KMS-11 (cell line): ENCODE results near the gene STIL.

Source experiments
- H2AFZ ChIP-seq: fragments of 200-600 bp; sonication (generic); 2 replicates; pipeline ENCODE4 v1.6.1; 2016; ENCODE audit warnings: antibody characterized with exemption, mixed run types, low read depth
- H3K27ac ChIP-seq: fragments of 200-600 bp; sonication (generic); 2 replicates; pipeline ENCODE4 v1.6.1; 2016; ENCODE audit warnings: mild to moderate bottlenecking, mixed run types
- H3K27me3 ChIP-seq: fragments of 200-600 bp; sonication (generic); 2 replicates; pipeline ENCODE4 v1.6.1; 2017; ENCODE audit warnings: mild to moderate bottlenecking, low read depth, mixed run types, moderate library complexity; ENCODE audit not compliant: insufficient read depth
- H3K36me3 ChIP-seq: fragments of 200-600 bp; sonication (generic); 2 replicates; pipeline ENCODE4 v1.6.1; 2017; ENCODE audit warnings: mild to moderate bottlenecking, mixed run types; ENCODE audit not compliant: insufficient read depth
- H3K4me1 ChIP-seq: fragments of 200-600 bp; sonication (generic); 2 replicates; pipeline ENCODE4 v1.6.1; 2016; ENCODE audit warnings: mild to moderate bottlenecking, low read depth, mixed run types; ENCODE audit not compliant: poor library complexity, severe bottlenecking
- H3K4me2 ChIP-seq: fragments of 200-600 bp; sonication (generic); 2 replicates; pipeline ENCODE4 v1.7.0; 2016; ENCODE audit warnings: mild to moderate bottlenecking, mixed run types
- H3K4me3 ChIP-seq: fragments of 200-600 bp; sonication (generic); IDR thresholded peaks from 2 replicates; pipeline ENCODE4 v1.6.1; 2017; ENCODE audit warnings: low read depth, low read length, mixed read lengths; ENCODE audit not compliant: insufficient read depth
- H3K79me2 ChIP-seq: fragments of 200-600 bp; sonication (generic); 2 replicates; pipeline ENCODE4 v1.6.1; 2016; ENCODE audit warnings: low read depth, mixed run types; ENCODE audit not compliant: insufficient read depth
- H3K9ac ChIP-seq: fragments of 200-600 bp; sonication (generic); 2 replicates; pipeline ENCODE4 v1.6.1; 2016; ENCODE audit warnings: mild to moderate bottlenecking, mixed run types
- H4K20me1 ChIP-seq: fragments of 200-600 bp; sonication (generic); 2 replicates; pipeline ENCODE4 v1.6.1; 2016; ENCODE audit warnings: mild to moderate bottlenecking, mixed run types; ENCODE audit not compliant: insufficient read depth
- TF ChIP-seq, protein P1 (sequence below): fragments of 200-600 bp; sonication (generic); conservative IDR thresholded peaks from 2 replicates; pipeline ENCODE4 v1.6.1; 2017; ENCODE audit warnings: low read depth, mild to moderate bottlenecking, antibody characterized with exemption, low read length, moderate library complexity, mixed read lengths

The STIL gene

DNA sequence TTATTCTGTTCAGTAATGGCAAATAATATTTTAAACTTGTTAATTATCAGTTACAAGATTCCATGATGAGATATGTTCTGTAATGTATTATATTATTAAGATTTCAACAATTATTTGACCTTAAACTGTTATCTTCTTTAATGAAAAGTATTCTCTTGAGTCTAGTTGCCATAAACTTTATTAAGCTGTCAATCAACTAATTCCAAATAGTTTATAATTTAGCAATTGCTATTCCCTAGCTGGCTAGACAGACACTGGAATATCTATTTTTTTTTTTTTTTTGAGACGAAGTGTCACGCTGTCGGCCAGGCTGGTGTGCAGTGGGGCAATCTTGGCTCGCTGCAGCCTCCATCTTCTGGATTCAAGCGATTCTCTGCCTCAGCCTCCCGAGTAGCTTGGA is 23.4 kb upstream of the STIL start:
- Histone ChIP-seq H3K36me3 (no peaks in the 10 kb centered on the region), H3K9ac (no peak overlapping the region), H3K4me1 (peaks cover 21% of the 10 kb centered on the region), H3K4me3 (no peak overlapping the region), H4K20me1 (0 out of 2 replicates have a peak, but pooled peaks cover 6% of the 10 kb centered on the region), H3K4me2 (no peak overlapping the region), H3K79me2 (peaks cover 71% of the 10 kb centered on the region), H3K27me3 (no peaks in the 10 kb centered on the region), H3K27ac (no peak overlapping the region), H2AFZ (no peak overlapping the region)
- TF ChIP-seq, protein P1, sequence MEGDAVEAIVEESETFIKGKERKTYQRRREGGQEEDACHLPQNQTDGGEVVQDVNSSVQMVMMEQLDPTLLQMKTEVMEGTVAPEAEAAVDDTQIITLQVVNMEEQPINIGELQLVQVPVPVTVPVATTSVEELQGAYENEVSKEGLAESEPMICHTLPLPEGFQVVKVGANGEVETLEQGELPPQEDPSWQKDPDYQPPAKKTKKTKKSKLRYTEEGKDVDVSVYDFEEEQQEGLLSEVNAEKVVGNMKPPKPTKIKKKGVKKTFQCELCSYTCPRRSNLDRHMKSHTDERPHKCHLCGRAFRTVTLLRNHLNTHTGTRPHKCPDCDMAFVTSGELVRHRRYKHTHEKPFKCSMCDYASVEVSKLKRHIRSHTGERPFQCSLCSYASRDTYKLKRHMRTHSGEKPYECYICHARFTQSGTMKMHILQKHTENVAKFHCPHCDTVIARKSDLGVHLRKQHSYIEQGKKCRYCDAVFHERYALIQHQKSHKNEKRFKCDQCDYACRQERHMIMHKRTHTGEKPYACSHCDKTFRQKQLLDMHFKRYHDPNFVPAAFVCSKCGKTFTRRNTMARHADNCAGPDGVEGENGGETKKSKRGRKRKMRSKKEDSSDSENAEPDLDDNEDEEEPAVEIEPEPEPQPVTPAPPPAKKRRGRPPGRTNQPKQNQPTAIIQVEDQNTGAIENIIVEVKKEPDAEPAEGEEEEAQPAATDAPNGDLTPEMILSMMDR: no peak

DNA sequence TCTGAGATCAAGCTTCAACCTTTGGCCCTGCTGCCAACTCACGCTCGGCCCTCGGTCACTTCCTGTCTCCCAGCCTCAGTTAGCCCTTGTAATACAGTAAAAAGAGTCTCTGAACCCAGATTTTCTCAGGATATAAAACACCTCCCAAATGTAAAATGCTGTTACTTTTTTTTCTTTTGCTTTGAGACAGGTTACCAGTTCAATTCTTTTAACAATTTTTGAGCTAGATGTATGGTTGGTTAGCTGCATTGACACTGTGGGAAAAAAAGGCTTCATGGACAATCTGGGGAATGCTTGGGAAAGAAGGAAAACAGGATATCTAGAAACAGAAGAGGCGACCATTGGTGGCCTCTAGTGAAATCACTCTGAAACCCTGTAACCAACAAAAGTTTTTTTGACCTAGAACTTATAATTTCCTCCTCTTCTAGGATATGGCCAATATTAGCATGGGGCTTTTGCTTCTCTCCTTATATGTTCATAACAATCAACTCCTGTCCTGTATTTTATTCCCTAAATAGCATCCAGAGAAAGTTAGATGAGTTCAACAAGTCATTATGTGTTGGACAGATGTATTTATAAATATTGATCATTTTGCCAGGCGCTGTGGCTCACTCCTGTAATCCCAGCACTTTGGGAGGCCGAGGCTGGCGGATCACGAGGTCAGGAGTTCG is 21.0 kb upstream of the STIL start:
- H3K4me1 ChIP-seq: peaks cover 28% of the 10 kb centered on the region
- peak overlapping the region; percentile 72 for H3K4me3 ChIP-seq
- peaks cover 53% of the 10 kb centered on the region for H3K79me2 ChIP-seq
- peak overlapping the region; percentile 82 for H2AFZ ChIP-seq
- H3K27ac ChIP-seq: peak overlapping the region; percentile 88
- no peaks in the 10 kb centered on the region for H3K36me3 ChIP-seq
- peak overlapping the region; percentile 93 for H3K4me2 ChIP-seq
- peak overlapping the region; percentile 86 for H3K9ac ChIP-seq
- TF ChIP-seq, protein P1: no peak
- 0 out of 2 replicates have a peak, but pooled peaks cover 6% of the 10 kb centered on the region for H4K20me1 ChIP-seq
- no peaks in the 10 kb centered on the region for H3K27me3 ChIP-seq

DNA sequence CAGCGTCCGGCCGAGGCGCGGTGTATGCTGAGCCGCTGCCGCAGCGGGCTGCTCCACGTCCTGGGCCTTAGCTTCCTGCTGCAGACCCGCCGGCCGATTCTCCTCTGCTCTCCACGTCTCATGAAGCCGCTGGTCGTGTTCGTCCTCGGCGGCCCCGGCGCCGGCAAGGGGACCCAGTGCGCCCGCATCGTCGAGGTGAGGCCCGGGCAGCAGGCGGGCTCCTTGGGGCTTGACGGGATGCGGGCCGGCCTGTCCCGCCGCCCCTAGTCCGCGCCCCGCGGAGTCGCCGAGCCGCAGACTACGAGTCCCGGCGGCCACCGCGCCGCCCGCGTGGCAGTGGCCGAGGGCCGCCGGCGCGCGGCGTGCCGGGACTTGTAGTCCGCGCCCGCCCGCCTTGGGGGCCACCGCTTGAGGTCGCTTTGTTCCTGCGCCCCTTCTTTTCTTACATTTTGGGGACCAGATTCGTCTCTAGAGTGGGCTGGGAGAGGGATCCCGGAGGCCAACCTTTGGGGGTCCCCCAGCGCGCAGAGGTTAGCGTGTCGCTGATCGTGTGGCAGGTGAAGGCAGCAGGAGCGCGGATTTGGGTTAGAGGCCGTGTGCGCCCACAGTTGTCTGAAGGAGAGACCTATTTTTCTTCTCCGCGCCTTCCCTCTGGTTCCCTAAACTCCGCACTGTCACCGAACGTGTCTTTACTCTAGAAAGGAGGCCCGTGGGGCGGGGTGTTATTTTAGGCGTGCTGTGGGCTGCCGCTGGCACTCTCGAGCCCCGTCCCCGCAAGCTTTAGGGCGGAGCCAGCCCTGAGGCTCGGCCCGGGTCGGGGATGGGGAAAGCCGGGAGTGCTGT is 20.2 kb upstream of the STIL start:
- Histone ChIP-seq H3K36me3 (no peaks in the 10 kb centered on the region), H2AFZ (peak overlapping the region; percentile 82), H3K4me3 (peak overlapping the region; percentile 72), H3K9ac (peak overlapping the region; percentile 86), H3K4me2 (peak overlapping the region; percentile 93), H4K20me1 (0 out of 2 replicates have a peak, but pooled peaks cover 3% of the 10 kb centered on the region), H3K27me3 (no peaks in the 10 kb centered on the region), H3K4me1 (peaks cover 28% of the 10 kb centered on the region), H3K79me2 (peaks cover 45% of the 10 kb centered on the region), H3K27ac (peak overlapping the region; percentile 88)
- TF ChIP-seq, protein P1: peak; percentile 43

DNA sequence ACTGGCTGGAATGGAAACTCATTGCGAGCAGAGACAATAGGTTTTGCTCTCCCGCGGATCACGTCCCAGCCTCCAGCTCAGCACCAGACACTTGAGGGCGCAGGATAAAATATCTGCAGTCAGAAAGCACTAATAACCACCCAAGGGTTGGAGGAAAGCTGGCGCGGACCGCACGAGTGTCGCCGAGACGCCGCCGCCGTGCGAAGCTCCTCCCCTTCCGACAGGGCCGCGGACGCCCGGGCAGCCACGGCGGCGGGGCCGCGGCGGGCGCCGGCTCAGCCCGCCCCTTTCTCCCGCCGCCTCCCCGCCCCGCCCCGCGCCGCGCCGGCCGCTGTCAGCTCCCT is 19.6 kb upstream of the STIL start, which contains the start of gene CMPK1:
CMPK1 (plus strand) TSS at position 213 of the 344 bp plus-strand sequence. CDS start 156 bp downstream, outside the sequence.
- Histone ChIP-seq H3K36me3 (no peaks in the 10 kb centered on the region), H3K27me3 (no peaks in the 10 kb centered on the region), H3K4me2 (peak within 1 kb of the TSS; percentile 93), H3K79me2 (peaks cover 39% of the 10 kb centered on the region), H2AFZ (peak within 1 kb of the TSS; percentile 82), H3K4me1 (peaks cover 28% of the 10 kb centered on the region), H4K20me1 (no peaks in the 10 kb centered on the region), H3K4me3 (peak within 1 kb of the TSS; percentile 72), H3K9ac (peak within 1 kb of the TSS; percentile 86), H3K27ac (peak within 1 kb of the TSS; percentile 88)
- TF ChIP-seq, protein P1: no peak
